Tibial nerve (tissue), 4 donors: Measurements from ENCODE around the gene C12orf43. TPM values are rescaled to one million over a fixed set of nuclear protein-coding genes. Genes with fewer than 3 reads are reported as not detected.

Source experiments
- DNase-seq, 2 donors: peaks; one replicate each; pipeline ENCODE4 v3.0.0-alpha.2; 2019; ENCODE audit warnings: low spot score in 2 of 2
- H3K27ac ChIP-seq, 4 donors: fragments of 200-600 bp; sonication (generic) in 3 of 4; one replicate each; pipeline ENCODE4 v1.5.1; 2017 to 2019; ENCODE audit warnings: mild to moderate bottlenecking in 1 of 4
- H3K27me3 ChIP-seq, 2 donors: fragments of 200-600 bp; sonication (generic) in 1 of 2; one replicate each; pipeline versions ENCODE4 v1.5.1 to v1.6.0; 2017 to 2019
- H3K36me3 ChIP-seq, 3 donors: fragments of 200-600 bp; sonication (generic); one replicate each; pipeline ENCODE4 v1.5.1; 2018 to 2019
- H3K4me1 ChIP-seq, 4 donors: fragments of 200-600 bp; sonication (generic) in 3 of 4; one replicate each; pipeline ENCODE4 v1.5.1; 2017 to 2019
- H3K4me3 ChIP-seq, 4 donors: fragments of 200-600 bp; sonication (generic) in 3 of 4; one replicate each; pipeline ENCODE4 v1.5.1; 2017 to 2019; ENCODE audit warnings: mild to moderate bottlenecking in 1 of 4, moderate library complexity in 1 of 4
- H3K9me3 ChIP-seq, 4 donors: fragments of 200-600 bp; sonication (generic) in 3 of 4; one replicate each; pipeline ENCODE4 v1.5.1; 2017 to 2019
- EP300 ChIP-seq, 2 donors: sonication (generic); formaldehyde crosslinking; IDR thresholded peaks; one replicate each; pipeline ENCODE4 v1.6.1; 2017; ENCODE audit warnings: antibody characterized with exemption in 2 of 2, mild to moderate bottlenecking in 1 of 2
- POLR2A ChIP-seq, 2 donors: fragments of 450-650 bp; IDR thresholded peaks; one replicate each; pipeline ENCODE4 v1.6.1; 2017; ENCODE audit warnings: antibody characterized with exemption in 2 of 2, mild to moderate bottlenecking in 2 of 2, moderate library complexity in 2 of 2
- WGBS, 2 donors: methylation state at CpG; one replicate each; pipeline ENCODE4 v1.1.5; 2018; 5-methylcytosine and 5-hydroxymethylcytosine counted together
- total RNA-seq, 4 donors: library from RNA; depleted of rRNA; stranded (reverse); fragments of >200 nt; gene quantifications; one replicate each; pipeline ENCODE4 v1.1.0, GENCODE V29; 2016
- TF ChIP-seq, protein P1 (sequence below), 5 experiments: fragments of 200-600 bp in 3 of 5; fragments of 450-650 bp in 2 of 5; sonication (generic) in 3 of 5; IDR thresholded peaks; one replicate each; pipeline ENCODE4 v1.5.1; 2016 to 2019; ENCODE audit warnings: antibody characterized with exemption in 5 of 5, mild to moderate bottlenecking in 3 of 5, moderate library complexity in 2 of 5

The C12orf43 gene
- total RNA-seq, 4 donors from 2014 or later = 15.0 to 29.7 (median 20.6) TPM

DNA sequence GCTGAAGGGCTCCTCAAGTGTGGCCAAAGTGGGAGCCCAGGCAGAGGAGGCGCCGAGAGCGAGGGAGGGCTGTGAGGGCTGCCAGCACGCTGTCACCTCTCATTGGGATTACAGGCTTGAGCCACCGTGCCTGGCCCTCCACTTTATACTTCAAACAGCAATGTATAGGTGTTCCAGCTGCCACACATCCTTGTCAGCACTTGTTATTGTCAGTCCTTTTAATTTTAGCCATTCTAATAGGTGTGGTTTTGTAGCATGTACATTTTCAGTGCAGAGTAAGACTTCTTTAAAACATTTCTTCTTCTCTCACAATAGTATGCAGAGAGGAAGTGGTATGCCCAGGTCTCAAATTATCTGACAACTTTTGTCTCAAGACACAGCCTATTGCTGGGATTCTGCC, 65.5 kb downstream of the C12orf43 start:
- H3K36me3 ChIP-seq = no peaks in the 10 kb centered on the region
- 97 to 99% methylated on average over 5 of the region's 5 CpGs for WGBS, 2 donors
- H3K4me1 ChIP-seq = no peaks in the 10 kb centered on the region
- H3K27ac ChIP-seq = no peak overlapping the region
- peaks cover 0 to 12% (median 0%) of the 10 kb centered on the region in 4 donors for H3K9me3 ChIP-seq
- H3K4me3 ChIP-seq = no peak overlapping the region
- no peak for DNase-seq
- H3K27me3 ChIP-seq = no peaks in the 10 kb centered on the region
- no peak for TF ChIP-seq POLR2A (IDR thresholded peaks at IDR 0.05)
- TF ChIP-seq EP300 (IDR thresholded peaks at IDR 0.05) = no peak
- TF ChIP-seq, protein P1, sequence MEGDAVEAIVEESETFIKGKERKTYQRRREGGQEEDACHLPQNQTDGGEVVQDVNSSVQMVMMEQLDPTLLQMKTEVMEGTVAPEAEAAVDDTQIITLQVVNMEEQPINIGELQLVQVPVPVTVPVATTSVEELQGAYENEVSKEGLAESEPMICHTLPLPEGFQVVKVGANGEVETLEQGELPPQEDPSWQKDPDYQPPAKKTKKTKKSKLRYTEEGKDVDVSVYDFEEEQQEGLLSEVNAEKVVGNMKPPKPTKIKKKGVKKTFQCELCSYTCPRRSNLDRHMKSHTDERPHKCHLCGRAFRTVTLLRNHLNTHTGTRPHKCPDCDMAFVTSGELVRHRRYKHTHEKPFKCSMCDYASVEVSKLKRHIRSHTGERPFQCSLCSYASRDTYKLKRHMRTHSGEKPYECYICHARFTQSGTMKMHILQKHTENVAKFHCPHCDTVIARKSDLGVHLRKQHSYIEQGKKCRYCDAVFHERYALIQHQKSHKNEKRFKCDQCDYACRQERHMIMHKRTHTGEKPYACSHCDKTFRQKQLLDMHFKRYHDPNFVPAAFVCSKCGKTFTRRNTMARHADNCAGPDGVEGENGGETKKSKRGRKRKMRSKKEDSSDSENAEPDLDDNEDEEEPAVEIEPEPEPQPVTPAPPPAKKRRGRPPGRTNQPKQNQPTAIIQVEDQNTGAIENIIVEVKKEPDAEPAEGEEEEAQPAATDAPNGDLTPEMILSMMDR (IDR thresholded peaks at IDR 0.05) = no peak

Other genes with a start within 250 kb of the C12orf43 start
- gene SPPL3, start 112.1 kb downstream of the C12orf43 start, total RNA-seq = 10 to 100 TPM; 25.5 to 30.4 (median 29.0) TPM
- gene HNF1A, start 37.9 kb downstream of the C12orf43 start, total RNA-seq = not detected
- under 1 TPM in 2 of 4 donors, not detected in 2; 0.20 to 0.44 TPM for gene OASL, start 22.8 kb upstream of the C12orf43 start, total RNA-seq
- 10 to 100 TPM in 2 of 4 donors, 1 to 10 TPM in 2; 5.2 to 13.8 (median 9.5) TPM for gene P2RX7, start 116.4 kb upstream of the C12orf43 start, total RNA-seq
- 10 to 100 TPM; 20.1 to 57.2 (median 33.6) TPM for gene P2RX4, start 193.6 kb upstream of the C12orf43 start, total RNA-seq